ENCODE data around the gene ADGRB2. TPM values are rescaled to one million over a fixed set of nuclear protein-coding genes. Genes with fewer than 3 reads are reported as not detected.

ADGRB2 gene
- total RNA-seq, 2 experiments from 2014 or later, result 0.39 to 0.71 TPM

DNA sequence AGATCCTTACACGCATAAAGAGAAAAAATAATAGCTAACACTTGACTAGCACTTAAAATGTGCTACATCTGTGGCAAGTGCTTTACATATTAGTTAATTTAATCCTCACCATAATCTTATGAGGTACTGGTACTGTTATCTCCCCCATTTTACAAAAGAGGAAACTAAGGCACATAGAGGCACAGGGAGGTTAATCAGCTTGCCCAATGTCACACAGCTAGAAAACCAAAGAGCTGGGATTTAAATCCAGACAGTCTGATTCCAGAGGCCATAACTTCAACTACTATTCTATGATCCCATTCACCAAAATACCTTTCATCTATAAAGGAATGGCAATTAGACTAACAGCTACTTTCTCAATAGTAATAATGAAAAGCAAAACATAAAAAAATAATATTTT lies 40.0 kb upstream of the ADGRB2 start:
- peaks cover 10% of the 10 kb centered on the region for H3K4me1 Mint-ChIP-seq (ENCODE audit: low read depth)
- no peaks in the 10 kb centered on the region for H3K9me3 ChIP-seq (ENCODE audit: control insufficient read depth in 1 of 2, insufficient read depth in 1 of 2, low read length in 2 of 2)
- H3K27me3 Mint-ChIP-seq, result no peaks in the 10 kb centered on the region
- DNase-seq (no peak), ATAC-seq (ENCODE audit: poor library complexity) (no peak)
- no peak overlapping the region for H3K4me3 ChIP-seq (ENCODE audit: low read length)
- H3K9me3 Mint-ChIP-seq, result no peaks in the 10 kb centered on the region
- POLR2A ChIA-PET, result interaction anchor here (0.8 to 1.0 kb wide), 2 partner anchors 15 to 85 kb away, joined by 3 to 5 read pairs; no protein-coding TSS in a partner anchor
- CTCF ChIA-PET, result interaction anchor here (0.9 to 1.3 kb wide), 3 partner anchors 15 to 160 kb away, joined by 3 to 5 read pairs (median 3); no protein-coding TSS in a partner anchor
- no peak overlapping the region for H3K27ac ChIP-seq (ENCODE audit: low read depth in 1 of 2, low read length in 2 of 2)
- no peaks in the 10 kb centered on the region for H3K36me3 Mint-ChIP-seq (ENCODE audit: low read depth)
- H3K36me3 ChIP-seq (ENCODE audit: insufficient read depth, low read length), result no peaks in the 10 kb centered on the region
- no peak overlapping the region for H3K4me3 Mint-ChIP-seq
- H3K27ac Mint-ChIP-seq, result no peak overlapping the region
- TF ChIP-seq, protein P1, sequence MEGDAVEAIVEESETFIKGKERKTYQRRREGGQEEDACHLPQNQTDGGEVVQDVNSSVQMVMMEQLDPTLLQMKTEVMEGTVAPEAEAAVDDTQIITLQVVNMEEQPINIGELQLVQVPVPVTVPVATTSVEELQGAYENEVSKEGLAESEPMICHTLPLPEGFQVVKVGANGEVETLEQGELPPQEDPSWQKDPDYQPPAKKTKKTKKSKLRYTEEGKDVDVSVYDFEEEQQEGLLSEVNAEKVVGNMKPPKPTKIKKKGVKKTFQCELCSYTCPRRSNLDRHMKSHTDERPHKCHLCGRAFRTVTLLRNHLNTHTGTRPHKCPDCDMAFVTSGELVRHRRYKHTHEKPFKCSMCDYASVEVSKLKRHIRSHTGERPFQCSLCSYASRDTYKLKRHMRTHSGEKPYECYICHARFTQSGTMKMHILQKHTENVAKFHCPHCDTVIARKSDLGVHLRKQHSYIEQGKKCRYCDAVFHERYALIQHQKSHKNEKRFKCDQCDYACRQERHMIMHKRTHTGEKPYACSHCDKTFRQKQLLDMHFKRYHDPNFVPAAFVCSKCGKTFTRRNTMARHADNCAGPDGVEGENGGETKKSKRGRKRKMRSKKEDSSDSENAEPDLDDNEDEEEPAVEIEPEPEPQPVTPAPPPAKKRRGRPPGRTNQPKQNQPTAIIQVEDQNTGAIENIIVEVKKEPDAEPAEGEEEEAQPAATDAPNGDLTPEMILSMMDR (IDR thresholded peaks at IDR 0.05), result no peak
- intact Hi-C loops (cut with DNase I, micrococcal nuclease), result no loop called here
- H3K4me1 ChIP-seq (ENCODE audit: insufficient read depth, low read length), result no peaks in the 10 kb centered on the region
- H3K27me3 ChIP-seq (ENCODE audit: control insufficient read depth in 1 of 2, insufficient read depth in 2 of 2, low read length in 2 of 2), result no peaks in the 10 kb centered on the region

DNA sequence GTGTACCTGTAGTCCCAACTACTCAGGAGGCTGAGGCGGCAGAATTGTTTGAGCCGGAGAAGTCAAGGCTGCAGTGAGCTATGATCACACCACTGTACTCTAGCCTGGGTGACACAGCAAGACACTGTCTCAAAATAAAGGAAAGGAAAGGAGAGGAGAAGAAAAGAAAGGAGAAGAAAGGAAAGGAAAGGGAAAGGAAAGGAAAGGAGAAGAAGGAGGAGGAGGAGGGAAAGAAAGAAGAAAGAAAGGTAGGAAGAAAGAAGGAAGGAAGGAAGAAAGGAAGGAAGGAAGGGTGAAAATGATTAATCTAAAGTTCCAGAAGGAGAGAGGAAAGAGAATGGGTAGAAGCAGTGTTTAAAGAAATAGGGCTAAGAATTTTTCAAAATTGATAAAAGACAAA lies 39.5 kb upstream of the ADGRB2 start:
- ChIA-PET POLR2A (interaction anchor here (0.8 kb wide), 1 partner anchor 14 kb away, joined by 3 read pairs; no protein-coding TSS in a partner anchor), CTCF (interaction anchor here (0.9 to 1.3 kb wide), 3 partner anchors 14 to 160 kb away, joined by 3 to 5 read pairs (median 3); no protein-coding TSS in a partner anchor)
- Histone ChIP-seq H3K4me1 (ENCODE audit: insufficient read depth, low read length) (no peaks in the 10 kb centered on the region), H3K27ac (ENCODE audit: low read depth in 1 of 2, low read length in 2 of 2) (no peak overlapping the region), H3K36me3 (ENCODE audit: insufficient read depth, low read length) (no peaks in the 10 kb centered on the region), H3K4me3 (ENCODE audit: low read length) (no peak overlapping the region), H3K9me3 (ENCODE audit: control insufficient read depth in 1 of 2, insufficient read depth in 1 of 2, low read length in 2 of 2) (no peaks in the 10 kb centered on the region), H3K27me3 (ENCODE audit: control insufficient read depth in 1 of 2, insufficient read depth in 2 of 2, low read length in 2 of 2) (peaks cover 0 to 3% of the 10 kb centered on the region in 2 experiments)
- no peak overlapping the region for H3K27ac Mint-ChIP-seq
- H3K4me3 Mint-ChIP-seq, result no peak overlapping the region
- H3K36me3 Mint-ChIP-seq (ENCODE audit: low read depth), result no peaks in the 10 kb centered on the region
- ATAC-seq (ENCODE audit: poor library complexity) (no peak), DNase-seq (no peak)
- peaks cover 10% of the 10 kb centered on the region for H3K4me1 Mint-ChIP-seq (ENCODE audit: low read depth)
- H3K27me3 Mint-ChIP-seq, result no peaks in the 10 kb centered on the region
- intact Hi-C loops (cut with DNase I, micrococcal nuclease), result no loop called here
- no peaks in the 10 kb centered on the region for H3K9me3 Mint-ChIP-seq
- TF ChIP-seq, protein P1 (IDR thresholded peaks at IDR 0.05), result no peak

DNA sequence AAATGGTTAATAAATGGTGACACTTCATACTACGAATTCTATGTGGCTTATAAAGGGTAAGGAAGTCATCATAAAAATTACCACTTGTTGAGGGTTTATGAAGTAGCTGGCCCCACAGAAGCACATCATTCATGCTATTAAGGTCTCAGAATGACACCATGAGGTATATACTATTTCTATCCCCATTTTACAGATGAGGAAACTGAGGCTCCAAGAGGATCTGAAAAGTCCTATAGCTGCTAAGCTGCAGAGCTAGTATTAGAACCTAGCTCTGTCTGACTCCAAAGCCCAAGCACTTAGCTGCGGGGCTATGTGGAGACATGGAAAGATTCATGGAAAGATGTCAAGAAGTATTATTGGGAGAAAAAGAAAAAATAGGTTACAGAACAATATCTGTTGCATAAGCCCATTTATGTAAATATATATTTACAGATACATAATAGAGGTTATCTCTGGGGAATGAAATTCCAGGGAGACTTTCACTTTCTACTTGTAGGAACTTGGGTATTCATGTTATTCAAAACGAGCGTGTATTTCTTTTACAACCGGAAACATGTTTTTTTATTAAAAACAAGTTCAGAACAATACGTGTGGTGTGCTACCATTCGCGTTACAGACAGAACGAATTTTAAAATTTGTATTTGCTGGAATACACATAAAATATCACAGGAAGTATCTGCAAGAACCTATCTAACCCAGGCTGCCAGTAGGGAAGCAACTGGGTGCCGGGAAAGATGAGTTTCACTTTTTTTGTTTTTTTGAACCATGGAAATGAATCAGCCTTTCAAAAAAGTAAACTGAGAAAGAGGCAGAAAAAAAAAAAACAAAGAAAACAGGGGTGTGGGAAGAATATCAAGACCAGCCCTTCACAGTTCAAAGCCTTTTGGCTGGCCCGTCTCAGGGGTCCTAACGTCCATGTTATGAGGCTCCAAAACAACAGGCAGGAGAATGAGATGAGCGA lies 38.3 kb upstream of the ADGRB2 start:
- intact Hi-C loops (cut with DNase I, micrococcal nuclease), result no loop called here
- H3K4me1 ChIP-seq (ENCODE audit: insufficient read depth, low read length), result no peaks in the 10 kb centered on the region
- POLR2A ChIA-PET, result no interaction called here
- H3K4me3 ChIP-seq (ENCODE audit: low read length), result peak overlapping the region; percentile 21
- DNase-seq (peak in 1 of 14 experiments; percentile 15), ATAC-seq (ENCODE audit: poor library complexity) (no peak)
- H3K27me3 Mint-ChIP-seq, result no peaks in the 10 kb centered on the region
- H3K9me3 Mint-ChIP-seq, result no peaks in the 10 kb centered on the region
- H3K27me3 ChIP-seq (ENCODE audit: control insufficient read depth in 1 of 2, insufficient read depth in 2 of 2, low read length in 2 of 2), result peaks cover 0 to 4% of the 10 kb centered on the region in 2 experiments
- H3K27ac Mint-ChIP-seq, result peak overlapping the region; percentile 66
- H3K36me3 ChIP-seq (ENCODE audit: insufficient read depth, low read length), result no peaks in the 10 kb centered on the region
- no peak overlapping the region for H3K27ac ChIP-seq (ENCODE audit: low read depth in 1 of 2, low read length in 2 of 2)
- H3K4me3 Mint-ChIP-seq, result peak overlapping the region; percentile 30
- H3K4me1 Mint-ChIP-seq (ENCODE audit: low read depth), result peaks cover 10% of the 10 kb centered on the region
- TF ChIP-seq, protein P1 (IDR thresholded peaks at IDR 0.05), result no peak
- no peaks in the 10 kb centered on the region for H3K9me3 ChIP-seq (ENCODE audit: control insufficient read depth in 1 of 2, insufficient read depth in 1 of 2, low read length in 2 of 2)
- H3K36me3 Mint-ChIP-seq (ENCODE audit: low read depth), result no peaks in the 10 kb centered on the region
- CTCF ChIA-PET, result no interaction called here

Data from CD4-positive, alpha-beta T cell (primary cell).